Peyer's patch (tissue), 4 donors: ENCODE measurements around the gene RANGRF.

Experiments
- CTCF ChIP-seq, 6 experiments: fragments of 450-650 bp in 4 of 6; fragments of 200-600 bp in 2 of 6; sonication (generic) in 1 of 6; IDR thresholded peaks; one replicate each; pipeline ENCODE4 v1.5.1; 2017 to 2019; ENCODE audit warnings: antibody characterized with exemption in 6 of 6, mild to moderate bottlenecking in 3 of 6, moderate library complexity in 1 of 6
- POLR2A ChIP-seq, 2 donors: fragments of 450-650 bp; IDR thresholded peaks; one replicate each; pipeline ENCODE4 v1.5.1; 2017; ENCODE audit warnings: antibody characterized with exemption in 2 of 2, mild to moderate bottlenecking in 2 of 2, moderate library complexity in 2 of 2

GRCh38 chr17:8324132-8324531, 35.7 kb downstream of the RANGRF start:
- no peak for TF ChIP-seq CTCF (IDR thresholded peaks at IDR 0.05)
- no peak for TF ChIP-seq POLR2A (IDR thresholded peaks at IDR 0.05)
